ENCODE data around the gene OOSP1.
"Not testable (repeated sequence)": the region's sequence is repeated elsewhere in the genome, so short reads cannot be mapped to it uniquely, and the experiment has no call there.

OOSP1 gene, protein sequence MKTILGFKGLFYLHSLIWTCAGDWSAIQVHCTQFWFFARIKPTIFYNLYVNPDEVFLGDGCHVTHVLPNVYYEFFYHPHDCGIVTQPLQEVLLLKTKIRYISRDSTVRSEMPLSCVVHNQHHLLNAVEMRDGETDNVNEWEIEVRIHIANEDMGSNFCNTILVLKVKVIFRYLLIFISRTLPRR

DNA sequence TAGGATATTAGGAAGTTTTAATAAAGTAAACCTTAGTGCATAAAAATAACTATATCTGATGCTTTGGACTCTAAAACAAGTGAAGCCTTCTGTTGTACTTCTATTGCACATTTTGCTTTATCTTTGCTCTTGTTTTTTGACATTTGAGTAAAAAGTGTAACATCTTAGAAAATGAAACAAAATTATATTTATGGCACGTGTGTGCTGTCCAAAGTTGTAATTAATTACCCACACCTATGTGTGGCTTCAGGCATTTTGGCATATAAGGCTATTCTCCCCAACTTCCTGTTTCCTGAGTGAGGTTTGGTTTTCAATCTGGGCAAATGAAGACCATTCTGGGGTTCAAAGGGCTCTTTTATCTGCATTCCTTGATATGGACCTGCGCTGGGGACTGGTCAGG is at the start of gene OOSP1:
OOSP1 (plus strand) TSS at position 301 of the 400 bp plus-strand sequence; CDS start at position 324, 23 bp downstream.
- Histone ChIP-seq H3K27ac (ENCODE audit: low read length) (no peak within 1 kb of the TSS), H3K9me3 (ENCODE audit: control insufficient read depth in 2 of 2, low read length in 2 of 2) (no peaks in the 10 kb centered on the region), H3K4me1 (ENCODE audit: control insufficient read depth, insufficient read depth, low read length) (no peaks in the 10 kb centered on the region), H3K36me3 (ENCODE audit: control insufficient read depth in 2 of 2, insufficient read depth in 2 of 2, low read length in 2 of 2) (no peaks in the 10 kb centered on the region), H3K9ac (ENCODE audit: low read length in 2 of 2) (no peak within 1 kb of the TSS), H3K4me3 (ENCODE audit: low read length in 2 of 2) (no peak within 1 kb of the TSS), H3K27me3 (ENCODE audit: control insufficient read depth in 1 of 2, insufficient read depth in 2 of 2, low read length in 2 of 2) (no peaks in the 10 kb centered on the region)

DNA sequence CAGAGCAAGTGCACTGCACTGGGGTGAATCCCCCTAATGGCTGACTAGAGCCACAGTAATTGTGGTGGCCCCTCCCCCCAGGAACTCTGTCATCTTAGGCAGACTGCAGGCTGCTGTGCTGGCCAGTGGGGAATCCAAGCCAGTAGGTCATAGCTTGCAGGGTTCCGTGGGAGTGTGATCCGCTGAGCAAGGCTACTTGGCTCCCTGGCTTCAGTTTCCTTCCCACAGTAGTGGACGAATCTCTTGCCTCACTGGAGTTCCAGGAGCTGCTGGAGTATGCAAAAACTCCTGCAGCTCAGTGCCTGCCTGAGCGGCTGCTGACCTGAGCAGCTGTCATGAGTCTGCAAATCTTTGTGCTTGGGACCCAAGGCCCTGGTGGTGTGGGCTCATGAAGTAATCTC is 46.5 kb upstream of the OOSP1 start:
- Histone ChIP-seq H3K4me3 (ENCODE audit: low read length in 2 of 2) (no peak overlapping the region), H3K9ac (ENCODE audit: low read length in 2 of 2) (no peak overlapping the region), H3K27me3 (ENCODE audit: control insufficient read depth in 1 of 2, insufficient read depth in 2 of 2, low read length in 2 of 2) (no peaks in the 10 kb centered on the region), H3K4me1 (ENCODE audit: control insufficient read depth, insufficient read depth, low read length) (no peaks in the 10 kb centered on the region), H3K9me3 (ENCODE audit: control insufficient read depth in 2 of 2, low read length in 2 of 2) (peaks cover 0 to 2% of the 10 kb centered on the region in 2 donors), H3K27ac (ENCODE audit: low read length) (no peak overlapping the region), H3K36me3 (ENCODE audit: control insufficient read depth in 2 of 2, insufficient read depth in 2 of 2, low read length in 2 of 2) (no peaks in the 10 kb centered on the region)

GRCh38 chr11:59894616-59895015 is 43.6 kb upstream of the OOSP1 start:
- no peak overlapping the region for H3K9ac ChIP-seq (ENCODE audit: low read length in 2 of 2)
- H3K27ac ChIP-seq (ENCODE audit: low read length), result no peak overlapping the region
- H3K4me3 ChIP-seq (ENCODE audit: low read length in 2 of 2), result no peak overlapping the region
- no peaks in the 10 kb centered on the region for H3K27me3 ChIP-seq (ENCODE audit: control insufficient read depth in 1 of 2, insufficient read depth in 2 of 2, low read length in 2 of 2)
- no peaks in the 10 kb centered on the region for H3K9me3 ChIP-seq (ENCODE audit: control insufficient read depth in 2 of 2, low read length in 2 of 2)
- H3K4me1 ChIP-seq (ENCODE audit: control insufficient read depth, insufficient read depth, low read length), result no peaks in the 10 kb centered on the region
- H3K36me3 ChIP-seq (ENCODE audit: control insufficient read depth in 2 of 2, insufficient read depth in 2 of 2, low read length in 2 of 2), result no peaks in the 10 kb centered on the region

DNA sequence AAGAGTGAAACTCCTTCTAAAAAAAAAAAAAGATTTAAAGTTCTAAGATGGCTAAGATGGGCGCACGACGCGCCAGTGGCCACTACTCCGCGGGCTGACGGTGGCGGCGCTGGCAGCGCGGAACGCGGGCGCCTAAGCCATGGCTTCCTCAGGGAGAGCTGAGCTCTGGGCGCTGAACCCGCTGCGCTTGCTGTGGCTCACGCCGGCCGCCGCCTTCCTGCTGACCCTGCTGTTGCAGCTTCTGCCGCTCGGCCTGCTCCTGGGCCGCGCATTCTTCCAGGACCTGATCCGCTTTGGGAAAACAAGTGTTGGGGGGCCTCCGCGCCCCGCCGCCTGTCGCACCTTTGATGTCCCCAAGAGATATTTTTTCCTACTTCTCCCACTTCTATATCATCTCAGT is 40.2 kb upstream of the OOSP1 start:
- H3K27me3 ChIP-seq (ENCODE audit: control insufficient read depth in 1 of 2, insufficient read depth in 2 of 2, low read length in 2 of 2), result no peaks in the 10 kb centered on the region
- no peaks in the 10 kb centered on the region for H3K9me3 ChIP-seq (ENCODE audit: control insufficient read depth in 2 of 2, low read length in 2 of 2)
- H3K9ac ChIP-seq (ENCODE audit: low read length in 2 of 2), result no peak overlapping the region
- no peak overlapping the region for H3K27ac ChIP-seq (ENCODE audit: low read length)
- H3K4me3 ChIP-seq (ENCODE audit: low read length in 2 of 2), result no peak overlapping the region
- H3K36me3 ChIP-seq (ENCODE audit: control insufficient read depth in 2 of 2, insufficient read depth in 2 of 2, low read length in 2 of 2), result no peaks in the 10 kb centered on the region
- H3K4me1 ChIP-seq (ENCODE audit: control insufficient read depth, insufficient read depth, low read length), result no peaks in the 10 kb centered on the region

- no peak overlapping the region for H3K4me3 ChIP-seq (ENCODE audit: low read length in 2 of 2)
- H3K27me3 ChIP-seq (ENCODE audit: control insufficient read depth in 1 of 2, insufficient read depth in 2 of 2, low read length in 2 of 2), result no peaks in the 10 kb centered on the region
- H3K36me3 ChIP-seq (ENCODE audit: control insufficient read depth in 2 of 2, insufficient read depth in 2 of 2, low read length in 2 of 2), result no peaks in the 10 kb centered on the region
- no peaks in the 10 kb centered on the region for H3K9me3 ChIP-seq (ENCODE audit: control insufficient read depth in 2 of 2, low read length in 2 of 2)
- H3K9ac ChIP-seq (ENCODE audit: low read length in 2 of 2), result no peak overlapping the region
- H3K27ac ChIP-seq (ENCODE audit: low read length), result no peak overlapping the region
- no peaks in the 10 kb centered on the region for H3K4me1 ChIP-seq (ENCODE audit: control insufficient read depth, insufficient read depth, low read length)
These were observed 39.6 kb upstream of the OOSP1 start for GRCh38 chr11:59898650-59899049.

DNA sequence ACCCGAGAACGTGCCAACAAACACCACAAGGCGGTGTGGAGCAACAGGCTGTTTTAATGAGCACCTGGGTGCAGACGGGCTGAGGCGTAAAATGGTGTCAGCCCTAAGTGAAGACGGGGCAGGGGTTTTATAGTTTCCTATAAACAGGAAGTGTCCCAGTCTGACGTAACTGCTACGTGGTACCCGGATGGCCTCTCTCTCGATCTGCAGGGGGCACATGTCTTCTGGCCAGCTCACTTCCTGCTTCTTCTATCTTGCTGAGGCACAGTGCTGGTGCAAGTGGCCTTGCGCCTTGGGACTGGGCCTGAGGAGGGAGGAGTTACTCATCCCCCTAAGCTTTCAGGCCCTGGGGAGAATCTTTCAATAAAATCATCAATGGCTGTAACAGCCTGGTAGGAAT is 38.7 kb upstream of the OOSP1 start:
- Histone ChIP-seq H3K9ac (ENCODE audit: low read length in 2 of 2) (no peak overlapping the region), H3K9me3 (ENCODE audit: control insufficient read depth in 2 of 2, low read length in 2 of 2) (no peaks in the 10 kb centered on the region), H3K27me3 (ENCODE audit: control insufficient read depth in 1 of 2, insufficient read depth in 2 of 2, low read length in 2 of 2) (no peaks in the 10 kb centered on the region), H3K27ac (ENCODE audit: low read length) (no peak overlapping the region), H3K4me3 (ENCODE audit: low read length in 2 of 2) (no peak overlapping the region), H3K4me1 (ENCODE audit: control insufficient read depth, insufficient read depth, low read length) (no peaks in the 10 kb centered on the region), H3K36me3 (ENCODE audit: control insufficient read depth in 2 of 2, insufficient read depth in 2 of 2, low read length in 2 of 2) (no peaks in the 10 kb centered on the region)

- H3K4me1 ChIP-seq (ENCODE audit: control insufficient read depth, insufficient read depth, low read length), result no peaks in the 10 kb centered on the region
These were observed 37.7 kb upstream of the OOSP1 start for GRCh38 chr11:59900366-59901126.

GRCh38 chr11:59901306-59901705 is 36.9 kb upstream of the OOSP1 start:
- H3K4me3 ChIP-seq (ENCODE audit: low read length in 2 of 2), result no peak overlapping the region
- H3K36me3 ChIP-seq (ENCODE audit: control insufficient read depth in 2 of 2, insufficient read depth in 2 of 2, low read length in 2 of 2), result no peaks in the 10 kb centered on the region
- no peaks in the 10 kb centered on the region for H3K27me3 ChIP-seq (ENCODE audit: control insufficient read depth in 1 of 2, insufficient read depth in 2 of 2, low read length in 2 of 2)
- H3K9ac ChIP-seq (ENCODE audit: low read length in 2 of 2), result no peak overlapping the region
- H3K9me3 ChIP-seq (ENCODE audit: control insufficient read depth in 2 of 2, low read length in 2 of 2), result no peaks in the 10 kb centered on the region
- no peaks in the 10 kb centered on the region for H3K4me1 ChIP-seq (ENCODE audit: control insufficient read depth, insufficient read depth, low read length)
- no peak overlapping the region for H3K27ac ChIP-seq (ENCODE audit: low read length)

More at GRCh38 chr11:59900366-59901126, 37.7 kb upstream of the OOSP1 start:
- no peaks in the 10 kb centered on the region for H3K27me3 ChIP-seq (ENCODE audit: control insufficient read depth in 1 of 2, insufficient read depth in 2 of 2, low read length in 2 of 2)
- H3K36me3 ChIP-seq (ENCODE audit: control insufficient read depth in 2 of 2, insufficient read depth in 2 of 2, low read length in 2 of 2), result no peaks in the 10 kb centered on the region
- H3K9me3 ChIP-seq (ENCODE audit: control insufficient read depth in 2 of 2, low read length in 2 of 2), result no peaks in the 10 kb centered on the region
- H3K9ac ChIP-seq (ENCODE audit: low read length in 2 of 2), result no peak overlapping the region
- H3K27ac ChIP-seq (ENCODE audit: low read length), result no peak overlapping the region
- H3K4me3 ChIP-seq (ENCODE audit: low read length in 2 of 2), result no peak overlapping the region

DNA sequence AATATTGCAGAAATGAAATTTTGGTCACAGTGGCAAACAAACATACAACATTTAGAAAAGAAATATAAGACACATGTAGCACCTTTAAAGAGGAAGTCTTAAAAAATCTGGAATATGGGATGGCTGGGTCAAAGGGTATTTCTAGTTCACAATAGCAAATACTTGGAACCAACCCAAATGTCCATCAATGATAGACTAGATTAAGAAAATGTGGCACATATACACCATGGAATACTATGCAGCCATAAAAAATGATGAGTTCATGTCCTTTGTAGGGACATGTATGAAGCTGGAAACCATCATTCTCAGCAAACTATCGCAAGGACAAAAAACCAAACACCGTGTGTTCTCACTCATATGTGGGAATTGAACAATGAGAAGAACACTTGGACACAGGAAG is 34.7 kb upstream of the OOSP1 start:
- H3K36me3 ChIP-seq (ENCODE audit: control insufficient read depth in 2 of 2, insufficient read depth in 2 of 2, low read length in 2 of 2); H3K27ac ChIP-seq (ENCODE audit: low read length); H3K4me1 ChIP-seq (ENCODE audit: control insufficient read depth, insufficient read depth, low read length); H3K9ac ChIP-seq (ENCODE audit: low read length in 2 of 2); H3K4me3 ChIP-seq (ENCODE audit: low read length in 2 of 2); H3K9me3 ChIP-seq (ENCODE audit: control insufficient read depth in 2 of 2, low read length in 2 of 2); H3K27me3 ChIP-seq (ENCODE audit: control insufficient read depth in 1 of 2, insufficient read depth in 2 of 2, low read length in 2 of 2): not testable (repeated sequence)

DNA sequence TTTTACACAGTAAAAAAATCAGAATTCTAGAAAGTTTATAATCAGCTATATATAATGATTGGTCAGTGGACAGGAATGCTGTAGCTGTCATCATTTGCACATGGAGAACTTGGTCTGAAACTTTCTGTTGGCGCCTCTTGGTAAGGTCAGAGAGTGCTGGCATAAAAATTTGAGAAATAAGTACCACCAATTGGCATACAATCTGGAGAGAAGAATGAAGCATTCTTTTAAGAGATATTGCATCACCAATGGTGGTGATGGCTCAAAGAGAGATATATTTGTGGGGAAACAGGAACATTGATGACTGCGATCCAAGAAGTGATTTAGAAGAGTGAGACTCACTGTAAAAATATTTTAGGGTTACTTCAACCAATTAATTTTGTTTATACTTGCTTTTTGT is 19.8 kb upstream of the OOSP1 start:
- H3K27me3 ChIP-seq (ENCODE audit: control insufficient read depth in 1 of 2, insufficient read depth in 2 of 2, low read length in 2 of 2), result no peaks in the 10 kb centered on the region
- H3K36me3 ChIP-seq (ENCODE audit: control insufficient read depth in 2 of 2, insufficient read depth in 2 of 2, low read length in 2 of 2), result no peaks in the 10 kb centered on the region
- H3K9me3 ChIP-seq (ENCODE audit: control insufficient read depth in 2 of 2, low read length in 2 of 2), result peaks cover 5 to 11% of the 10 kb centered on the region in 2 donors
- no peak overlapping the region for H3K4me3 ChIP-seq (ENCODE audit: low read length in 2 of 2)
- no peak overlapping the region for H3K9ac ChIP-seq (ENCODE audit: low read length in 2 of 2)
- H3K27ac ChIP-seq (ENCODE audit: low read length), result no peak overlapping the region
- no peaks in the 10 kb centered on the region for H3K4me1 ChIP-seq (ENCODE audit: control insufficient read depth, insufficient read depth, low read length)

DNA sequence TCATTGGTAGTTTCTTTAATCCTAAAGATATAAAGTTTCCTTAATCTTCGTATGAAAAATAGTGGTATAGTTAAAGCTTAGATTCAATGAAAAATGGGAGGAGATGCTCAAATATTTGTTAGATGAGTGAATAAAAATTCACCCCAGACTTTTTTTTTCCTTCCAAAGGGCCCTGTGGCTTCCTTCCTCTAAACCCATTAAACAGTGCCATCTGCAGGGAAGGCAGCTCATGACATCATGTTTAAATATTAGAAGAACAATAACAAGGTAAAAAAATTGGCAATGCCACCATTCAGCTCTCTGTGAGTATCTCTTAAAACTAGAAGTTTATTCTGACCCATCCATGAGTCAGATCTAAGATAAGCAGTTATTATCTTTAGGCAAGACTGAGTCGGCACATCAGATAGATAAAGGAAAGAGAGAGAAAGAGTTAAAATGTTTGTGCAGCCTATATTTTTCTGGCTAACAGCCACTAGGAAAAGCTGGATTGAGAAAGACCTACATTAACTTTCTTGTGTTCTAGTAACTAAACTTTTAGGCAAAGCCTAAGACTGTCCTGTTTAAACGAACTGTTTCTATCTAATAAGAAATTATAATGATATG is 19.1 kb upstream of the OOSP1 start:
- Histone ChIP-seq H3K9me3 (ENCODE audit: control insufficient read depth in 2 of 2, low read length in 2 of 2) (peaks cover 11 to 14% of the 10 kb centered on the region in 2 donors), H3K36me3 (ENCODE audit: control insufficient read depth in 2 of 2, insufficient read depth in 2 of 2, low read length in 2 of 2) (no peaks in the 10 kb centered on the region), H3K4me3 (ENCODE audit: low read length in 2 of 2) (no peak overlapping the region), H3K27ac (ENCODE audit: low read length) (no peak overlapping the region), H3K27me3 (ENCODE audit: control insufficient read depth in 1 of 2, insufficient read depth in 2 of 2, low read length in 2 of 2) (no peaks in the 10 kb centered on the region), H3K9ac (ENCODE audit: low read length in 2 of 2) (no peak overlapping the region), H3K4me1 (ENCODE audit: control insufficient read depth, insufficient read depth, low read length) (no peaks in the 10 kb centered on the region)
